Left lung (tissue), 10 donors: Measurements from ENCODE around the gene KDM4C. TPM values are rescaled to one million over a fixed set of nuclear protein-coding genes. Genes with fewer than 3 reads are reported as not detected.

ENCODE experiments used
- ATAC-seq: fragments of 200-7000 bp; cut with Tn5 transposase; one replicate; pipeline ENCODE4 v1.9.1; 2020; ENCODE audit warnings: moderate library complexity
- DNase-seq, 4 donors: peaks; one replicate each; pipeline ENCODE4 v3.0.0-alpha.2; 2013 to 2020
- H3K27ac ChIP-seq, 2 donors: fragments of 200-600 bp; sonication (generic) in 1 of 2; one replicate each; pipeline versions ENCODE4 v1.5.0 to v1.8.0; 2020 to 2021
- H3K27me3 ChIP-seq, 2 donors: fragments of 200-600 bp; sonication (generic) in 1 of 2; one replicate each; pipeline versions ENCODE4 v1.5.0 to v1.8.0; 2020 to 2021
- H3K36me3 ChIP-seq, 2 donors: fragments of 200-600 bp; sonication (generic) in 1 of 2; one replicate each; pipeline versions ENCODE4 v1.5.0 to v1.8.0; 2020 to 2021
- H3K4me1 ChIP-seq, 2 donors: fragments of 200-600 bp; one replicate each; pipeline ENCODE4 v1.8.0; 2021
- H3K4me3 ChIP-seq, 2 donors: fragments of 200-600 bp; sonication (generic) in 1 of 2; one replicate each; pipeline versions ENCODE4 v1.5.0 to v1.8.0; 2020 to 2021; ENCODE audit warnings: mild to moderate bottlenecking in 1 of 2
- H3K9me3 ChIP-seq, 2 donors: fragments of 200-600 bp; sonication (generic) in 1 of 2; one replicate each; pipeline versions ENCODE4 v1.5.0 to v1.8.0; 2020 to 2021
- CTCF ChIP-seq, 2 donors: fragments of 200-600 bp; sonication (generic) in 1 of 2; IDR thresholded peaks; one replicate each; pipeline versions ENCODE4 v1.5.0 to v1.8.0; 2021; ENCODE audit warnings: antibody characterized with exemption in 2 of 2
- intact Hi-C, 2 donors: fragments of 100-400 bp; cut with DNase I; formaldehyde crosslinking; loops; one replicate each; pipeline versions ENCODE4 v1.11.2 to v1.14.2; 2022
- polyA plus RNA-seq, 6 donors: library from polyadenylated mRNA; unstranded; fragments of 120-200 nt; gene quantifications; one replicate each; pipeline ENCODE4 v1.2.1, GENCODE V29; 2013; ENCODE audit not compliant: insufficient read length in 6 of 6
- total RNA-seq, 2 donors: library from RNA; stranded (reverse); fragmentation: NEBNext Ultra II Directional; extraction: Animal tissue kit (Norgen Biotek cat#: 25700); gene quantifications; one replicate each; pipeline ENCODE4 v1.2.1, GENCODE V29; 2021
- donor health status: DM: no; HTN: yes; CAD: no.
- donor health status: DM: no; HTN: no; CAD: no.

KDM4C gene
- total and polyA plus RNA-seq, 8 donors: 11.7 to 34.8 (median 15.2) TPM

GRCh38 chr9:7071916-7072315, 314.1 kb downstream of the KDM4C start:
- intact Hi-C loops: no loop called here
- no peak for ATAC-seq

DNA sequence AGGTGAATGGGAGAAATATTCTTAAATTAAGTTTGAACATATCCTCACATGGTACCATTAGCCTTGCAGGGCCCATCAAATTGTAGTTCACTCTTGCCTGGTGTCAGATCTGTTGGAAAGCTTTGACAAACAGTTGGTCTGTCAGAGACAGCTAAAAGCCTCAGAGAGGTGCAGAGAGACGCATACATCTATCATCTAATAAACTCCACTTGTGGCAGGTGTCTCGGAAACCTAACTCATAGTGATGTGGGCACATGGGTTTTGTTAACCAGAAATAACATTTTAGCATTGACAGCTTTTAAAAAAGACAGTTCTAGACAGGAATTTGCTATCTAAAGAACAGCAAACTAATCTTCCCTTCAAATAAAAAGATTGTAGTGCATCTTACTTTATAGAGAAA, 315.9 kb downstream of the KDM4C start:
- intact Hi-C loops: no loop called here
- peaks cover 0 to 34% of the 10 kb centered on the region in 2 donors for H3K36me3 ChIP-seq
- no peak for DNase-seq
- TF ChIP-seq CTCF (IDR thresholded peaks at IDR 0.05): no peak
- no peak overlapping the region for H3K27ac ChIP-seq
- H3K27me3 ChIP-seq: no peaks in the 10 kb centered on the region
- no peaks in the 10 kb centered on the region for H3K4me1 ChIP-seq
- H3K4me3 ChIP-seq: no peak overlapping the region
- H3K9me3 ChIP-seq: no peaks in the 10 kb centered on the region
- ATAC-seq: no peak

More at GRCh38 chr9:7071916-7072315, 314.1 kb downstream of the KDM4C start:
- no peaks in the 10 kb centered on the region for H3K4me1 ChIP-seq
- no peak for DNase-seq
- H3K9me3 ChIP-seq: no peaks in the 10 kb centered on the region
- H3K36me3 ChIP-seq: peaks cover 0 to 24% of the 10 kb centered on the region in 2 donors
- H3K4me3 ChIP-seq: no peak overlapping the region
- no peak for TF ChIP-seq CTCF (IDR thresholded peaks at IDR 0.05)
- no peak overlapping the region for H3K27ac ChIP-seq
- H3K27me3 ChIP-seq: no peaks in the 10 kb centered on the region

- no peak for ATAC-seq
- H3K27ac ChIP-seq: no peak overlapping the region
- no peak for DNase-seq
- no peak overlapping the region for H3K4me3 ChIP-seq
- no peaks in the 10 kb centered on the region for H3K9me3 ChIP-seq
- no peak for TF ChIP-seq CTCF (IDR thresholded peaks at IDR 0.05)
- no peaks in the 10 kb centered on the region for H3K4me1 ChIP-seq
- peaks cover 0 to 31% of the 10 kb centered on the region in 2 donors for H3K36me3 ChIP-seq
- H3K27me3 ChIP-seq: no peaks in the 10 kb centered on the region
- intact Hi-C loops: no loop called here
Observed at GRCh38 chr9:7075154-7075553, 317.4 kb downstream of the KDM4C start.

GRCh38 chr9:7079051-7079450, 321.3 kb downstream of the KDM4C start:
- TF ChIP-seq CTCF (IDR thresholded peaks at IDR 0.05): no peak
- Histone ChIP-seq H3K27ac (no peak overlapping the region), H3K9me3 (no peaks in the 10 kb centered on the region), H3K4me1 (peaks cover 0 to 8% of the 10 kb centered on the region in 2 donors), H3K36me3 (peaks cover 0 to 31% of the 10 kb centered on the region in 2 donors), H3K27me3 (no peaks in the 10 kb centered on the region), H3K4me3 (no peak overlapping the region)
- DNase-seq (no peak), ATAC-seq (no peak)
- intact Hi-C loops: no loop called here

- Histone ChIP-seq H3K36me3 (peaks cover 0 to 26% of the 10 kb centered on the region in 2 donors), H3K27me3 (no peaks in the 10 kb centered on the region), H3K4me3 (no peak overlapping the region), H3K27ac (peak overlapping the region in 1 of 2 donors; percentile 2), H3K4me1 (peaks cover 0 to 8% of the 10 kb centered on the region in 2 donors), H3K9me3 (no peaks in the 10 kb centered on the region)
- no peak for ATAC-seq
- TF ChIP-seq CTCF (IDR thresholded peaks at IDR 0.05): no peak
- intact Hi-C loops: no loop called here
- DNase-seq: no peak
Observed at GRCh38 chr9:7081065-7081600, 323.4 kb downstream of the KDM4C start.
